WTC11 (cell line): ENCODE measurements around the gene CD226. TPM values are rescaled to one million over a fixed set of nuclear protein-coding genes. Genes with fewer than 3 reads are reported as not detected.

Experiments
- ATAC-seq: fragments of 200-7000 bp; cut with Tn5 transposase; 2 replicates; pipeline ENCODE4 v1.10.0; 2021; ENCODE audit warnings: mild to moderate bottlenecking, moderate library complexity
- CTCF ChIA-PET: fragments of 300-600 bp; sonication (Branson Sonifier 250); formaldehyde crosslinking; loops from one replicate; lab custom pipeline; 2021; ENCODE audit warnings: antibody characterized with exemption; lab: Charles Lee
- POLR2A ChIA-PET: fragments of 350-600 bp; sonication (Branson Sonifier 250); formaldehyde crosslinking; loops from one replicate; lab custom pipeline; 2021; ENCODE audit warnings: antibody characterized with exemption; lab: Charles Lee
- DNase-seq: peaks from one replicate; pipeline ENCODE4 v3.0.0; 2021; ENCODE audit warnings: low spot score
- H3K27ac Mint-ChIP-seq: 2 replicates; pipeline ENCODE4 v1.8.0; 2021; ENCODE audit warnings: mixed read lengths
- H3K27me3 Mint-ChIP-seq: 2 replicates; pipeline ENCODE4 v1.8.0; 2021; ENCODE audit warnings: low read depth, mild to moderate bottlenecking, moderate library complexity, mixed read lengths
- H3K36me3 Mint-ChIP-seq: 2 replicates; pipeline ENCODE4 v1.8.0; 2021; ENCODE audit warnings: mixed read lengths
- H3K4me1 Mint-ChIP-seq: 2 replicates; pipeline ENCODE4 v1.8.0; 2022; ENCODE audit warnings: mixed read lengths
- H3K4me3 Mint-ChIP-seq: 2 replicates; pipeline ENCODE4 v1.8.0; 2021; ENCODE audit warnings: mild to moderate bottlenecking, moderate library complexity, mixed read lengths
- H3K9me3 Mint-ChIP-seq: 2 replicates; pipeline ENCODE4 v1.8.0; 2021; ENCODE audit warnings: mixed read lengths
- CTCF ChIP-seq: fragments of 200-600 bp; IDR thresholded peaks from 2 replicates; pipeline ENCODE4 v1.8.0; 2022; ENCODE audit warnings: antibody characterized with exemption
- FOXJ3 ChIP-seq: sonication (generic); formaldehyde crosslinking; IDR thresholded peaks from 2 replicates; pipeline ENCODE4 v1.9.0; 2021; ENCODE audit warnings: missing genetic modification reagents, mild to moderate bottlenecking, borderline replicate concordance
- GTF2I ChIP-seq: fragments of 250-450 bp; sonication (Bioruptor Pico); conservative IDR thresholded peaks from 2 replicates; pipeline ENCODE4 v1.4.0; 2021; ENCODE audit warnings: mild to moderate bottlenecking
- IRF2 ChIP-seq: sonication (generic); formaldehyde crosslinking; IDR thresholded peaks from 2 replicates; pipeline ENCODE4 v1.8.0; 2022; ENCODE audit warnings: low read depth, missing genetic modification reagents, borderline replicate concordance
- KAT7 ChIP-seq: sonication (generic); formaldehyde crosslinking; IDR thresholded peaks from 2 replicates; pipeline ENCODE4 v1.8.1; 2023; ENCODE audit warnings: missing genetic modification reagents, mild to moderate bottlenecking, borderline replicate concordance
- NFATC4 ChIP-seq: fragments of 250-450 bp; sonication (Bioruptor Pico); IDR thresholded peaks from 2 replicates; pipeline ENCODE4 v1.9.0; 2021; ENCODE audit warnings: mild to moderate bottlenecking
- SMAD3 ChIP-seq: sonication (generic); formaldehyde crosslinking; IDR thresholded peaks from 2 replicates; pipeline ENCODE4 v1.8.0; 2022; ENCODE audit warnings: missing genetic modification reagents, mild to moderate bottlenecking, borderline replicate concordance
- SOX15 ChIP-seq: fragments of 250-450 bp; sonication (Bioruptor Pico); IDR thresholded peaks from 2 replicates; pipeline ENCODE4 v1.9.0; 2021; ENCODE audit warnings: mild to moderate bottlenecking
- ZBTB43 ChIP-seq: sonication (generic); formaldehyde crosslinking; IDR thresholded peaks from 2 replicates; pipeline ENCODE4 v1.8.1; 2023; ENCODE audit warnings: mild to moderate bottlenecking, missing genetic modification reagents
- ZNF396 ChIP-seq: fragments of 250-450 bp; sonication (Bioruptor Pico); IDR thresholded peaks from 2 replicates; pipeline ENCODE4 v1.8.0; 2021; ENCODE audit warnings: mild to moderate bottlenecking, moderate library complexity, borderline replicate concordance
- total RNA-seq: library from RNA; stranded (reverse); gene quantifications from 3 replicates; pipeline ENCODE4 v1.2.3, GENCODE V29; 2021
- TF ChIP-seq, protein P1 (sequence below): sonication (generic); formaldehyde crosslinking; IDR thresholded peaks from 2 replicates; pipeline ENCODE4 v1.8.1; 2023; ENCODE audit warnings: mild to moderate bottlenecking, moderate library complexity, missing genetic modification reagents
- TF ChIP-seq, protein P2 (sequence below): sonication (generic); formaldehyde crosslinking; IDR thresholded peaks from 2 replicates; pipeline ENCODE4 v1.8.0; 2022; ENCODE audit warnings: mild to moderate bottlenecking, missing genetic modification reagents
- TF ChIP-seq, protein P3 (sequence below): sonication (generic); formaldehyde crosslinking; IDR thresholded peaks from 2 replicates; pipeline ENCODE4 v1.8.1; 2022; ENCODE audit warnings: low read depth, missing genetic modification reagents, borderline replicate concordance
- TF ChIP-seq, protein P4 (sequence below): fragments of 250-450 bp; sonication (Bioruptor Pico); IDR thresholded peaks from 2 replicates; pipeline ENCODE4 v2.1.2; 2022; ENCODE audit warnings: mild to moderate bottlenecking, moderate library complexity
- TF ChIP-seq, protein P5 (sequence below): sonication (generic); formaldehyde crosslinking; IDR thresholded peaks from 2 replicates; pipeline ENCODE4 v1.8.0; 2023; ENCODE audit warnings: missing genetic modification reagents, mild to moderate bottlenecking, borderline replicate concordance

CD226 gene
- total RNA-seq, 1 experiment from 2014 or later, result 0.24 TPM

GRCh38 chr18:69961718-69962117 is 14.0 kb upstream of the CD226 start:
- H3K4me1 Mint-ChIP-seq, result 0 out of 2 replicates have a peak, but pooled peaks cover 5% of the 10 kb centered on the region

GRCh38 chr18:69958422-69958821 is 10.7 kb upstream of the CD226 start:
- Mint-ChIP-seq H3K4me1 (0 out of 2 replicates have a peak, but pooled peaks cover 5% of the 10 kb centered on the region), H3K27ac (no peak overlapping the region), H3K36me3 (no peaks in the 10 kb centered on the region), H3K27me3 (no peaks in the 10 kb centered on the region), H3K9me3 (no peaks in the 10 kb centered on the region), H3K4me3 (no peak overlapping the region)
- no peak for TF ChIP-seq ZBTB43
- TF ChIP-seq SMAD3 (CRISPR knock-in tag), result no peak
- TF ChIP-seq GTF2I (CRISPR knock-in tag), result no peak
- ATAC-seq (no peak), DNase-seq (no peak)
- CTCF ChIA-PET, result interaction anchor here (1.2 kb wide), 1 partner anchor 14 kb away, joined by 3 read pairs; no protein-coding TSS in a partner anchor
- POLR2A ChIA-PET, result no interaction called here

More at GRCh38 chr18:69961718-69962117, 14.0 kb upstream of the CD226 start:
- TF ChIP-seq ZNF396 (CRISPR knock-in tag), result no peak
- TF ChIP-seq, protein P1, sequence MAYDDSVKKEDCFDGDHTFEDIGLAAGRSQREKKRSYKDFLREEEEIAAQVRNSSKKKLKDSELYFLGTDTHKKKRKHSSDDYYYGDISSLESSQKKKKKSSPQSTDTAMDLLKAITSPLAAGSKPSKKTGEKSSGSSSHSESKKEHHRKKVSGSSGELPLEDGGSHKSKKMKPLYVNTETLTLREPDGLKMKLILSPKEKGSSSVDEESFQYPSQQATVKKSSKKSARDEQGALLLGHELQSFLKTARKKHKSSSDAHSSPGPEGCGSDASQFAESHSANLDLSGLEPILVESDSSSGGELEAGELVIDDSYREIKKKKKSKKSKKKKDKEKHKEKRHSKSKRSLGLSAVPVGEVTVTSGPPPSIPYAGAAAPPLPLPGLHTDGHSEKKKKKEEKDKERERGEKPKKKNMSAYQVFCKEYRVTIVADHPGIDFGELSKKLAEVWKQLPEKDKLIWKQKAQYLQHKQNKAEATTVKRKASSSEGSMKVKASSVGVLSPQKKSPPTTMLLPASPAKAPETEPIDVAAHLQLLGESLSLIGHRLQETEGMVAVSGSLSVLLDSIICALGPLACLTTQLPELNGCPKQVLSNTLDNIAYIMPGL (CRISPR knock-in tag), result no peak
- no peak for TF ChIP-seq CTCF
- TF ChIP-seq, protein P2, sequence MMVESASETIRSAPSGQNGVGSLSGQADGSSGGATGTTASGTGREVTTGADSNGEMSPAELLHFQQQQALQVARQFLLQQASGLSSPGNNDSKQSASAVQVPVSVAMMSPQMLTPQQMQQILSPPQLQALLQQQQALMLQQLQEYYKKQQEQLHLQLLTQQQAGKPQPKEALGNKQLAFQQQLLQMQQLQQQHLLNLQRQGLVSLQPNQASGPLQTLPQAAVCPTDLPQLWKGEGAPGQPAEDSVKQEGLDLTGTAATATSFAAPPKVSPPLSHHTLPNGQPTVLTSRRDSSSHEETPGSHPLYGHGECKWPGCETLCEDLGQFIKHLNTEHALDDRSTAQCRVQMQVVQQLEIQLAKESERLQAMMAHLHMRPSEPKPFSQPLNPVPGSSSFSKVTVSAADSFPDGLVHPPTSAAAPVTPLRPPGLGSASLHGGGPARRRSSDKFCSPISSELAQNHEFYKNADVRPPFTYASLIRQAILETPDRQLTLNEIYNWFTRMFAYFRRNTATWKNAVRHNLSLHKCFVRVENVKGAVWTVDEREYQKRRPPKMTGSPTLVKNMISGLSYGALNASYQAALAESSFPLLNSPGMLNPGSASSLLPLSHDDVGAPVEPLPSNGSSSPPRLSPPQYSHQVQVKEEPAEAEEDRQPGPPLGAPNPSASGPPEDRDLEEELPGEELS (CRISPR knock-in tag), result no peak
- no peak for TF ChIP-seq FOXJ3 (CRISPR knock-in tag)
- TF ChIP-seq KAT7, result no peak
- TF ChIP-seq, protein P3, sequence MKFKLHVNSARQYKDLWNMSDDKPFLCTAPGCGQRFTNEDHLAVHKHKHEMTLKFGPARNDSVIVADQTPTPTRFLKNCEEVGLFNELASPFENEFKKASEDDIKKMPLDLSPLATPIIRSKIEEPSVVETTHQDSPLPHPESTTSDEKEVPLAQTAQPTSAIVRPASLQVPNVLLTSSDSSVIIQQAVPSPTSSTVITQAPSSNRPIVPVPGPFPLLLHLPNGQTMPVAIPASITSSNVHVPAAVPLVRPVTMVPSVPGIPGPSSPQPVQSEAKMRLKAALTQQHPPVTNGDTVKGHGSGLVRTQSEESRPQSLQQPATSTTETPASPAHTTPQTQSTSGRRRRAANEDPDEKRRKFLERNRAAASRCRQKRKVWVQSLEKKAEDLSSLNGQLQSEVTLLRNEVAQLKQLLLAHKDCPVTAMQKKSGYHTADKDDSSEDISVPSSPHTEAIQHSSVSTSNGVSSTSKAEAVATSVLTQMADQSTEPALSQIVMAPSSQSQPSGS (CRISPR knock-in tag), result no peak
- TF ChIP-seq IRF2 (CRISPR knock-in tag), result no peak
- no peaks in the 10 kb centered on the region for H3K27me3 Mint-ChIP-seq
- H3K4me3 Mint-ChIP-seq, result no peak overlapping the region
- CTCF ChIA-PET, result no interaction called here
- DNase-seq (no peak), ATAC-seq (no peak)
- H3K36me3 Mint-ChIP-seq, result no peaks in the 10 kb centered on the region
- no peaks in the 10 kb centered on the region for H3K9me3 Mint-ChIP-seq
- POLR2A ChIA-PET, result no interaction called here
- H3K27ac Mint-ChIP-seq, result no peak overlapping the region

- ChIA-PET POLR2A (no interaction called here), CTCF (no interaction called here)
- 0 out of 2 replicates have a peak, but pooled peaks cover 5% of the 10 kb centered on the region for H3K4me1 Mint-ChIP-seq
- H3K27me3 Mint-ChIP-seq, result no peaks in the 10 kb centered on the region
- ATAC-seq (no peak), DNase-seq (no peak)
- no peak overlapping the region for H3K4me3 Mint-ChIP-seq
- no peaks in the 10 kb centered on the region; the same call in 1 of the 2 replicates for H3K36me3 Mint-ChIP-seq
- H3K9me3 Mint-ChIP-seq, result peaks cover 6% of the 10 kb centered on the region
- no peak overlapping the region for H3K27ac Mint-ChIP-seq
- no peak for TF ChIP-seq FOXJ3 (CRISPR knock-in tag)
- TF ChIP-seq NFATC4 (CRISPR knock-in tag), result no peak
- TF ChIP-seq, protein P4, sequence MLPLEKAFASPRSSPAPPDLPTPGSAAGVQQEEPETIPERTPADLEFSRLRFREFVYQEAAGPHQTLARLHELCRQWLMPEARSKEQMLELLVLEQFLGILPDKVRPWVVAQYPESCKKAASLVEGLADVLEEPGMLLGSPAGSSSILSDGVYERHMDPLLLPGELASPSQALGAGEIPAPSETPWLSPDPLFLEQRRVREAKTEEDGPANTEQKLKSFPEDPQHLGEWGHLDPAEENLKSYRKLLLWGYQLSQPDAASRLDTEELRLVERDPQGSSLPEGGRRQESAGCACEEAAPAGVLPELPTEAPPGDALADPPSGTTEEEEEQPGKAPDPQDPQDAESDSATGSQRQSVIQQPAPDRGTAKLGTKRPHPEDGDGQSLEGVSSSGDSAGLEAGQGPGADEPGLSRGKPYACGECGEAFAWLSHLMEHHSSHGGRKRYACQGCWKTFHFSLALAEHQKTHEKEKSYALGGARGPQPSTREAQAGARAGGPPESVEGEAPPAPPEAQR (CRISPR knock-in tag), result no peak
- no peak for TF ChIP-seq SMAD3 (CRISPR knock-in tag)
- no peak for TF ChIP-seq SOX15 (CRISPR knock-in tag)
- TF ChIP-seq, protein P5, sequence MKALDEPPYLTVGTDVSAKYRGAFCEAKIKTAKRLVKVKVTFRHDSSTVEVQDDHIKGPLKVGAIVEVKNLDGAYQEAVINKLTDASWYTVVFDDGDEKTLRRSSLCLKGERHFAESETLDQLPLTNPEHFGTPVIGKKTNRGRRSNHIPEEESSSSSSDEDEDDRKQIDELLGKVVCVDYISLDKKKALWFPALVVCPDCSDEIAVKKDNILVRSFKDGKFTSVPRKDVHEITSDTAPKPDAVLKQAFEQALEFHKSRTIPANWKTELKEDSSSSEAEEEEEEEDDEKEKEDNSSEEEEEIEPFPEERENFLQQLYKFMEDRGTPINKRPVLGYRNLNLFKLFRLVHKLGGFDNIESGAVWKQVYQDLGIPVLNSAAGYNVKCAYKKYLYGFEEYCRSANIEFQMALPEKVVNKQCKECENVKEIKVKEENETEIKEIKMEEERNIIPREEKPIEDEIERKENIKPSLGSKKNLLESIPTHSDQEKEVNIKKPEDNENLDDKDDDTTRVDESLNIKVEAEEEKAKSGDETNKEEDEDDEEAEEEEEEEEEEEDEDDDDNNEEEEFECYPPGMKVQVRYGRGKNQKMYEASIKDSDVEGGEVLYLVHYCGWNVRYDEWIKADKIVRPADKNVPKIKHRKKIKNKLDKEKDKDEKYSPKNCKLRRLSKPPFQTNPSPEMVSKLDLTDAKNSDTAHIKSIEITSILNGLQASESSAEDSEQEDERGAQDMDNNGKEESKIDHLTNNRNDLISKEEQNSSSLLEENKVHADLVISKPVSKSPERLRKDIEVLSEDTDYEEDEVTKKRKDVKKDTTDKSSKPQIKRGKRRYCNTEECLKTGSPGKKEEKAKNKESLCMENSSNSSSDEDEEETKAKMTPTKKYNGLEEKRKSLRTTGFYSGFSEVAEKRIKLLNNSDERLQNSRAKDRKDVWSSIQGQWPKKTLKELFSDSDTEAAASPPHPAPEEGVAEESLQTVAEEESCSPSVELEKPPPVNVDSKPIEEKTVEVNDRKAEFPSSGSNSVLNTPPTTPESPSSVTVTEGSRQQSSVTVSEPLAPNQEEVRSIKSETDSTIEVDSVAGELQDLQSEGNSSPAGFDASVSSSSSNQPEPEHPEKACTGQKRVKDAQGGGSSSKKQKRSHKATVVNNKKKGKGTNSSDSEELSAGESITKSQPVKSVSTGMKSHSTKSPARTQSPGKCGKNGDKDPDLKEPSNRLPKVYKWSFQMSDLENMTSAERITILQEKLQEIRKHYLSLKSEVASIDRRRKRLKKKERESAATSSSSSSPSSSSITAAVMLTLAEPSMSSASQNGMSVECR (CRISPR knock-in tag), result no peak
Observed at GRCh38 chr18:69957747-69958146, 10.1 kb upstream of the CD226 start.
